Smooth muscle cell of the brain vasculature (primary cell): ENCODE data around the gene RHOD.

ENCODE experiments used
- DNase-seq: peaks from one replicate; pipeline ENCODE4 v3.0.0-alpha.2; 2012; ENCODE audit warnings: low read depth, low spot score

RHOD gene, protein sequence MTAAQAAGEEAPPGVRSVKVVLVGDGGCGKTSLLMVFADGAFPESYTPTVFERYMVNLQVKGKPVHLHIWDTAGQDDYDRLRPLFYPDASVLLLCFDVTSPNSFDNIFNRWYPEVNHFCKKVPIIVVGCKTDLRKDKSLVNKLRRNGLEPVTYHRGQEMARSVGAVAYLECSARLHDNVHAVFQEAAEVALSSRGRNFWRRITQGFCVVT

DNA sequence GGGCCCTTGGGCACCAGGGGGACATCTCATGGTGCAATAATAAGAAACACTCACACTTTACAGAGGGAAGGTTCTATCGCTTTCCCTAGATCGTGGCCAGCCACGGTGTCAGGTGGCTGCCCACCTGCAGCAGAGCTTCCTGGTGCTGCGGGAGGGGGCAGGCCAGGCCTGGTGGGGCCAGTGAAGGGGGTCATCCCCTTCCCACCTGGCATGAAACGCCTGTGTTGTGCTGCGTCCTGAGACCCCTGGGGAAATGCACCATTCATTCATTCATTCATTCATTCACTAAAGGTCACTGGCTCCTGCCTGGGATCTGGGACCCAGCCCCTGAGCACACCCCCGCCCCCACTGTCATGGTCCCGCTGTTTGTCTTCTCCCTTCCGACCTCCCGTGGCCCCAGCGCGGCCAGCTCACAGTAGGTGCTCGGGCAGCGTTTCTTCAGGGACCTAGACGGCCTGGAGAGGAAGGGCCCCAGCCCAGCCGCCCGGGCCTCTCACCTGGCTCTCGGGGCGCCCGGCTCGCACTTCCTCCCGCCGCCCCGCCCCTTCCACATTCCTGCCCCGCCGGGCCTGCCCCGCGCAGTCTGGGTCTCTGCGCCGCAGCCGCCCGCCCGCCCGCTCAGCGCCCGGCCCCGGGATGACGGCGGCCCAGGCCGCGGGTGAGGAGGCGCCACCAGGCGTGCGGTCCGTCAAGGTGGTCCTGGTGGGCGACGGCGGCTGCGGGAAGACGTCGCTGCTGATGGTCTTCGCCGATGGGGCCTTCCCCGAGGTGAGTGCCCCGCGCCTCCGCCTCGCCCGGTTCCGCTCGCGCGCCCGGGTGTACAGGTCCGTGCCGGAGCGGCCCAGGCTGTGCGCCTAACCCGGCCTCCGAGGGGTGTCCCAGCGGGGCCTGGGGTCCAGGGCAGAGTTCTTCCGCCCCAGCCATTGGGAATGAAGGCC lies at the start of gene RHOD:
RHOD (plus strand) TSS at position 581 of the 938 bp plus-strand sequence; CDS start at position 637, 56 bp downstream.
- no peak for DNase-seq

DNA sequence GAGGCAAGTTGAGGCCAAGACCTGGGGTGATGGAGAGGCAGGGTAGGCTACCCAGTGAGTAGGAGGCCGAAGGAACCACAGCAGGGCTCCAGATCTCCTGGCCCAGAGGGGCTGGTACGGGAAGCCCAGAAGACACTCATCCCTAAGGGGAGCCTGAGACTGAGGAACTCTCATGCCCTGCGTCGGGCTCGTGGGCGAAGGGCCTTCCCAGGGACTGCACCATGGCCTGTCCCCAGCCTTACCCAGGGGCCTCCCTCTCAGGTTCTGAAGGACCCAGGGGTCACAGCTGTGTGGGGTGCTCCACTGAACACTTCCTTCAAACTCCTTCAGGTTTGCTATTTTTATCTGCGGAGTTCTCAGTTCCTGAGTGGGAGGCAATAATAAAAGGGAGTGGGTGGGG lies 49.5 kb upstream of the RHOD start:
- DNase-seq = no peak

DNA sequence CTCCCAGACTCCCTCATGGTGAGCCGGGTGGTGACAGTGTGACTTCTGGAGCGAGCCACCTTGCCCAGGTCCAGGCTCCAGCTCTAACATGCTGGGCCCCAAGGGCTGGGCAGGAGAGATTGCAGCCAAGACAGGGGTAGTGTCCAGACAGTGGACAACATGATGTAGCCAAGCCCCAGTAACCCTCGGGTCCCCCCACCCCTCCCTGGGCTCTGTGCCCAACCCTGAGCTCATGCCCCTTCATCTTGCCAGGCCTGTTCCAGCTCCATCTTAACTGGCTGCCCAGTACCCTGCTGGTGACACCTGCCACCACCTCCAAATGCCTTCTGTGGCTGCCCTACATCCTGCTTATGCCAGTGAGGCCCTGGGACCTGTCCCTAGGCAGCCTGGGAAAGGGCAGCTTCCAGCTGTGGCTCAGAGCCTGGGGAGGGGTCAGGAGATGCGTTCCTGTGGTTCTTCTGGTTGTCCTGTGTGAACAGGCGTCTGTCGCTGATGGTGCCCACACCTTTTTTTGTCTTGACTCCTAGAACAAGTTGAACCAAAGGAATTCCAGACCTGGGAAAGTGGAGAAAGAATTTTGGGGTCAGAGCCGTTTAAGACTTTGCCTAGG lies 46.2 kb upstream of the RHOD start:
- no peak for DNase-seq

DNA sequence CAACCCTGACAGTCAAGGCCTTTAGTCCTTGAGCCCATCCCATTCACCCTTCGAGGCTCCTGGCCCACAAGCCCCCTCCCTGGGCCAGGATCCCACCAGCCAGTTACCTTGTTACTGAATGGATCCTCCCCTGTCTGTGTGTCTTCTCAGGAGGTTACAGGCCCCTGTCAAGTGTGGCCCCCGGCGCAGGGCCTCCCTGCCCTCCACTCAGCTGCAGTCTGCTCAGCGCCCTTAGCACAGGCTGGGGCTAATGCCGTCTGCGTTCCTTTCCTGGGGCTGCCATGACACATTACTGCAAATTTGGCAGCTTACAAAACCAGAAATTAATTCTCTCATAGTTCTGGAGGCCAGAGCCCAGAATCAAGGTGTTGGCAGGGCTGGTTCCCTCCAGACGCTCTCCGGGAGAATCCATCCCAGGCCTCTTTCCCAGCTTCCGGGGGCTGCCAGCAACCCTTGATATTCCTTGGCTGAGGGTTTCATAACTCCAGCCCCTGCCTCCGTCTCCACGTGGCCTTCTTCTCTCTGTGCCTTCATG lies 43.1 kb upstream of the RHOD start:
- no peak for DNase-seq

DNA sequence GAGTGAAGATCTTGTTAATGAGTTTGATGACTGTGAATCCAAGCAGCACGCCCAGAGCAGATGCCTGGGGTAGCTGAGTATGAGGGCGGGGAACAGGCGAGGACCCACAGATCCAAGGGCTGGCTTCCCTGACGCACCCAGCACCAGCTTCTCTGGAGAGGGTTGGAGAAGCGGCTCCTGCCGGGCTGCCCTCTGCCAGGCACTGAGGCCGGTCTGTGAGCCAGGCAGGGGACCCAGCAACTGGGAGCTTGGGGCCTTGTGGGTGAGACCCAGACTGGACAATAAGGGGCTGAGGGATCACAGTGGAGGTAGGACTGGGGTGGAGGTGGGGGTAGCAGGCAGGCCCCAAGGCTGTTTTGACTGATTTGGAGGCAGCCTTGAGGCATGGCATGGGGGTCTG lies 42.3 kb upstream of the RHOD start:
- no peak for DNase-seq

DNA sequence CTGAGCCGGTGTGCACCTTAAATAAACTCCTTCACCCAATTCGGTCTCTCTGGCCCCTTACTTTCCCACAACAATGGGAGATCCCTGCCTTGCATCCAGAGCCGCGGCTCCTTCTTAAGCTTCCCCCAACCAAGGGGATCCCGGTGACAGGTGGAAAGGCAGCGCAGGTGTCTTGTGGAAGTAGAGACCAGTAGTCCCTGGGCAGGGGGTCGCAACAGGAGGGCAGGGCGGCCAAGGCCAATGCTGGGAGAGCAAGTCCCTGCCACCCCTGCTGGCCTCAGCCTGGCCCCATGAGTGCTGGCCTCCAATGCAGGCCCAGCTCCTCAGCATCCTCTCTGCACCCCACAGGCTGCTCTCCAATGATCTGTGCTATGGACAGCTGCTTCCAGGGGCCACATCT lies 41.6 kb upstream of the RHOD start:
- no peak for DNase-seq

DNA sequence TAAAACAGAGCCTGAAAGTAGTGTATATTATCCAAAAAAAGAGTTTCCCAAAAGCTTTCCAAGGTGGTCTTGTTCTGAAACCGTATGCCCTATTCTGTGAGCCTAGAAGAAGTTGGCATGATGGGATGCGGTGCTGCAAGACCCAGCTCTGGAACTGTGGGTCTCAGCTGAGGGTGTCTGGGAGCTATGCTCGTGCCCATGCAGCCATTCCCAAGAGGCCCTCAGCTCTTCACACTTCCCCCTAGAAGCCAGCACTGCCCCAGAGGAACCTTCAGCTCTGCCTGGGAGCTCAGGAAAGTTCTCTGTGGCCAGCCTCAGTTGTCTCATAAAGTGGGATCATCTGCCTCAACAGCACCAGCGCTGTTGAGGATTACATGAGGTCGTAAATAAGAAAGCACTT lies 40.1 kb upstream of the RHOD start:
- no peak for DNase-seq

DNA sequence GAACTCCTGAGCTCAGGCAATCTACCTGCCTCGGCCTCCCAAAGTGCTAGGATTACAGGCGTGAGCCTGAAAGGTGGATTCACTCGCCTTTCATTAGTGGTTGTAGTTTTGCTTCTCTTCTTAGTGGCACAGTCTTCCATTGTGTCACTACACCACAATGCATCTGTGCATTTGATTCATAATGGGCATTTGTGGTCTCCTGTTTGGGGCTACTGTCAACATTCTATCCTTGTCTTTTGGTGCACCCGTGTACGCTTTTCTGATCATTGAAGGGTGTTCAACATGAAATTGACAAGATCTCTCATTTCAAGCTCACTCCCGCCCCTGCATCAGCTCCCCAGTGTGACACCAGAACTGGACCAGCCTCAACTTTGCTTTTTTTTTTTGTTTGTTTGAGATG lies 35.7 kb upstream of the RHOD start:
- no peak for DNase-seq

DNA sequence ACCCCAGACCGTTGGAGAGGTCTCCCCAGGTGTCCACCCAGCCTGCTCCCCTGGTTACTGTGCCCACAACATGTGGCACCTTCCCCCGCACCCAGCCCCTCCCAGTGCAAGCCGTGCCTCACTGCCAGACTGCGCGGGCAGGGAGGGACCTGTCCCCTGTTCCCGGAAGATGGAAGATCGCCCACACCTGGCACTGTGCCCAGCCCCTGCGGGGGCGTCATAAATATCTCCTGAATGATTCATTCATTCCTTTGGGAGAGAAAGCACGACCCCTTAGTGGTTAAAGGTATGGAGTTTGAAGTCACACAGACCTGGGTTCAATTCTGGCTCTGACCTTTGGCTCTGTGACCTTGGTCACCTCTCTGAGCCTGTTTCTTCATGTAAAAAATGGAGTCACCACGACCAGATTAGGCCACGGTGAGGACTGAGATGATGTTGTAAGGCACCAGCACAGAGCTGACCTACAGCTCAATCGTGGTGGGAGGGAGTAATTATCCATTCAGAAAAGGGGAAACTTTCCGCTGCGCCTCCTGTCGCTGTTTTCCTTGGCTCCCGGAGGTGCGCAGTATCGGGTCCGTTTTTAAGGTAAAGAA lies 34.2 kb upstream of the RHOD start:
- DNase-seq = no peak

DNA sequence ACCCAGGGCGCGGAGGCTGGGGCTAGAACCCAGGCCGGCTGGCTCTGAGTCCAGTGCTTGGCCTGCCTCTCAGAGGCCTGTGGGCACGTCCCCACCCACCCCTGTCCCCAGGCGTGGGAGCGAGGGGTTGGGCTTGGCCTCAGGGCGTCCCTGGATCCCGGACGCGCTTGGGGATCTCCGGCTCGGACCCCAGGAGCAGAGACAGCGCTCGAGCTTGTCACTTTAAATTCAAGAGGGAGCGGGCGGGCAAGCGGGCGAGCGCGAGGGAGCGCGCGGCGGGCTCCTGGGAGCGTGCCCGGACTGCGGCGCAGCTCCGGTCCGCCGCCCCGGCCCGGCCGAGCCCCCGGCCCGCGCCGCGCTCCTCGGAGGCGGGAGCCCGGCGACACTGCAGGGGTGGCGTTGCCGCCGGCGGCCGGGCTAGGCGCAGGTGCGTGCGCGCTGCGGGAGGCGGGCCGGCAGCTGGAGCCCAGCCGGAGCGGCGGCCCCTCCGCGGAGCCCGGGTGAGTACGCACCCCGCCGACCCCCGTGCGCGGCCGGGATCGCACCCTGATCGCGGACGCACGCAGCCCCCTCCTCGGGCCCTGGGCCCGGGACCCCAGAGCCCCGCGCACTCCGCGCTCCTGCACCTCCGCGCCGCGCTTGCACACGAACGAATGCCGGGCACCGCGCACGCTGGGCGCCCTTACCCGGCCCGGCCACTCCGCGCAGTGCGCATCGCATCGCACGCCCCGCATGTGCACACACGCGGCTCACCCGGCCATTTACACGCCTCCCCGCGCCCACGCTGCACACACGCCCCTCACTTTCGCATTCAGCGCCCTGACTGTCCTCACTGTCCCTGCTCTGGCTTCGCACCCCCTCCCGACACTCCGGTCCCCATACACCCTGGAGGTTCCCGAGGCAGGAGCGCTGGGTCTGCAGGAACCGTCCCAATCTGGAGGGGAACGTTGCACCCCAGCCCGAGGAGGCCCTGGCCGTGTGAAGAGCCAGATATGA lies 33.4 kb upstream of the RHOD start, which contains the start of gene SYT12:
SYT12 (plus strand) TSS at position 174 of the 996 bp plus-strand sequence. CDS start 7,011 bp downstream, outside the sequence.
- DNase-seq = no peak

DNA sequence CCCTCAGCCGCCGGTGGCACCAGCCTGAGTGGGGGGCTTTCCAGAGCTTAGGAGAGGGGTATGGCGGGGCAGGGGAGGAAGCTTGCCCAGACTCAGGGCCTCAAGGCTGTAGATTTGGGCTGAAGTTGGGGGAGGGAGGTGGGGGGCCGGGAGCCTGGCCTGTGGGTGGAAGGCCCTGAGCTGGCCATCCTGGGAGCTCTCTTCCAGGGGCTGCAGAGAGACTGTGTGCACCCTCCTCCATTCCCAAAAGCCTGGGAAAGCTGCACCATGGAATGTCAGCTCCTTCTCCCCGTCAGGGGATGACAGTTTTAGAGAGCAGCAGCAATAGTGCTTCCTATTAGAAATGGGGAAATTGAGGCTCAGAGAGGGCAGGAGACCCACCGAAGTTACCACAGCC lies 32.7 kb upstream of the RHOD start:
- no peak for DNase-seq

DNA sequence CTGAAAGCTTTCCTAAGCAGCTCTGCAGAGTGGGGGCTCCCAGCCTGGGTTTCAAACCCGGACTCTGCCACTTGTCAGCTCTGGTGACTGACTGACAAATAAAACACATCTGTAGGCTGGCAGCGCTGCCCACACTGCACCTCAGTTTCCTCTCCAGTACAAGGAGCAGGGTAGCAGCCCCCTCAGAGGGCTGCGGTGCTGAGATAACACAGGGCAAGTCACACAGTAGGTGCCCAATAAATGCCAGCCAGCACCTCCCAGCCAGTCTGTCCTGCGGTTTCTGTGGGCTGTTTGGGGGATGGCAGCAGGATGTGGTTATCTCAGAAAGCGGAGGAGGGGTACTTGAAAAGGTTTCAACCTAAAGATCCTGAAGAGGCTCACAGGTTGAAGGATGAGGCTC lies 32.2 kb upstream of the RHOD start:
- no peak for DNase-seq

DNA sequence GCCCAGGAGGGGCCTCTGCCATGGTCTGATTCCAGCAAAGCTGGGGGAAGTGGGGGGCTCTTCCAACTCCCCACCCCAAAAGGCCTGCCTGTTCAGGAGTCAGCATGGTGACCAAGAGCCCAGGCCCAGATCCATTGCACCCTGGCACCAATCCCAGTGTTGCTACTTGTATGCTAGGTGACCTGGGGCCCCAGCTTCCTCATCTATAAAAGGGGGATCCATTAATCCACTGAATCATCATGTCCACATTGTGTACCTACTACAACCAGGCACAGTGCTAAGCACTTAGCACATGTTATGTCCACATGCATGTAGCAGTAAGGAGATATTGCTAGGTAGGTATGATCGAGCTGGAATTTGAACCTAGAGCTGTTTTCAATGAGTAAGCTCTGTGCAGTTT lies 31.7 kb upstream of the RHOD start:
- no peak for DNase-seq

DNA sequence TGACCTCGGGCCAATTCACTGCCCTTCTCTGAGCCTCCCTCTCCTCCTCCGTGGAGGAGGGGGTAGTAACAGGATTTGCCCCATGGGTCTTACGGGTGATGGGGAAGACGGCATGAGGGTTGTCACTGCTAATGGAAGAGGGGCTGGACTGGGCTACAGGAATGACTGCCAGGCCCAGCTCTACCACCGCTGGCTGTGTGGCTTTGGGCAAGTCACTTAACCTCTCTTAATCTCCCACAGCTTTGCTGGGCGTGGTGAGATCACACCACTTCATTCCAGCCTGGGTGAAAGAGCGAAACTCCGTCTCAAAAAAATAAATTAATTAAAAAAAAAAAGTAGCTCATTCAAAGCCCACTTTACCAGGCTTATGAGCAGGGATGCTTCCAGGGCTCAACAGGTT lies 30.9 kb upstream of the RHOD start:
- DNase-seq = no peak

DNA sequence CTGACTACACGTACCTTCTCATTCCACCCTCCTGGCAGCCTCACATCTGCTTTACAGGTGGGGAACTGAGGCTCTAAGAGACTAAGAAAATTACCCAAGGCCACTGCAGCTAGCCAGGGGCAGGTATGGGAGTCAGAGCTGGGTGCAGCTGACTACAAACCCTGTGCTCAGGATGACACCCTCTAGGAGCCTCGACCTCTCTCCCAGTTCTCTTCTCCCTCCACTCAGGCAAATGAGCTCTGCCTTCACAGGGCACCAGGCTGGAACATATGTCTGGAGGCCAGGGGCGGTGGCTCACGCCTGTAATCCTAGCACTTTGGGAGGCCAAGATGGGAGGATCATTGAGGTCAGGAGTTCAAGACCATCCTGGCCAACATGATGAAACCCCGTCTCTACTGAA lies 29.7 kb upstream of the RHOD start:
- no peak for DNase-seq

DNA sequence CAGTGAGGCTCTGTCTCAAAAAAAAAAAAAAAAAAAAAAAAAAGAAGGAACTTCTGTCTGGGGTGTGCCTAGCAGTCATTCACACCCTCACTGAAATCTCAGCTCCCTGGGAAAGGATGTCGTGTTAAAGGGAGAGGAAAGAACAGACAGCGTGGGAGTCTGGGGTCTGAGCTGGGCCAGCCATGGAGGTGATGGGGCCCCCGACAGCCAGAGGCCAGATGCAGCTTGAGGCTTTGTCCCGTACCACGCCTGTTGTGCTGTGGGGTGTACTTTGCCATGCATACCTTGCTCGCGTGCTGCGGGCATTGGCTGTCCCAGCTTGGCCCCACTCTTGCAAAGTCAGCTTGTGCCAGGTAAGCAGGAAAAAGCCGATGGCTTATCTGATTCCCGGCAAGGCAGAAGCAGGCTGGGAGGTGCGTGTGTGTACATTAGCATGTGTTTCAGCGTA lies 29.1 kb upstream of the RHOD start:
- no peak for DNase-seq

DNA sequence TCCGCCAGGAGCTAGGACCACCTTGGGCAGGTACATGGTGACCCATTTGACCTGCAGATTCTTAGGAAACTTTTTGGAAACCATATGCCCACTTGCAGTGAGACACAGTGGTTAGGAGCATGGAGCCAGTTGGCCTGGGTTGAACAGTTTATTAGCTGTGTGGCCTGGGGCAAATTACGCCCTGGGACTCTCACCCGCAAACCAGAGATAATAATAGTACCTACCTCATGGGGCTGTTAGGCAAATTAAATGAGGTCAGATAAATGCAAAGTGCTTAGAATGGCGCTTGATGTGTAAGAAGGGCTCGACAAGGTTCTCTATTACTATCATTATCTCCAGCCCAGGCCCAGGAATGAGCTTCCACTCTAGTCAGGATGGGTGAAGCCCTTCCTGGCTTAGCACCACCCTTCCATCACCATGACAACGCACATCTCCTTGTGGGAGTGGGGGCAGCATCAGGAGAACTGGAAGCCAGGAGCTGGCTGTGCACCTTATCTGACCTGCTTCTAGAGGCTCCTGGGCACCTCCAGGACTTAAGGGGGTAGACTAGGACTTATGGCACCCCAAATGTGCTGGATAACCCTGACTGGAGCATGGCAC lies 28.6 kb upstream of the RHOD start:
- DNase-seq = no peak

DNA sequence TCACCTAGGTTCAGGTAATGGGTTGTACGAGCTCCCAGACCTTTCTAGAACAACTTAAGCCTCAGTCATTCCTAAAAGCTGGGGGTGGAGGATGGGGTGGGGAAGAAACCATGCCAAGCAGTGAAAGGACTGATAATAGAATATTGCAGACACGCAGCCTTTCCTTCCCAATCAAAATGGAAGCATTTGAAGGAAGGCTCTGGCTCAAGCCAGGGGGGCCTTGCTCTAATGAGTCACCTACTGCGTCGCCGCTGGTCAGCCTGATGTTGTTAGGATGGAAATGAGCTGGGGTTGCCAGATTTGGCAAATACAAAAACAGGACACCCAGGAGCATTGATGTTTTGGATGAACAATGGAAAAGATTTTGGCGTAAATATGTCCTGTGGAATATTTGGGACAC lies 27.5 kb upstream of the RHOD start:
- no peak for DNase-seq

DNA sequence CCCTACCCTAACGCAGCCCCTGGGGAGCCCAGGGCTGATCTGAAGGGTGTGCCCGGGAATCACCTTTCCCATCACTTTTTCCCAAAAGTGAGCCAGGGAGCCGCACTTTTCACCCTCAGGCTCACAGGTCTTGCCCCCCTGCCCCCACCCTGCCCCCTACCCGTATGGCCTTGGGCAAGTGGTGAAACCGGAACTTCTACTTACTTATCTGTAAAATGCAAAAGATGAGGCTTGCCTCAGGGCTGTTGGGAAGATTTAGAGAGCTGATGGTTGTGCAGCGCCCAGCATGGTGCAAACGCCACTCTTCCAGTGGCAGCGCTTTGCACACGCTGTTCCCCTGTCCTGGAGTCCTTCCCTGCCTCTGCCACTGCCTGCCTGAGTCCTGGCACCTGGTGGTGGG lies 25.7 kb upstream of the RHOD start:
- no peak for DNase-seq
